ENCODE data around the gene ZNF277.

Gene ZNF277

DNA sequence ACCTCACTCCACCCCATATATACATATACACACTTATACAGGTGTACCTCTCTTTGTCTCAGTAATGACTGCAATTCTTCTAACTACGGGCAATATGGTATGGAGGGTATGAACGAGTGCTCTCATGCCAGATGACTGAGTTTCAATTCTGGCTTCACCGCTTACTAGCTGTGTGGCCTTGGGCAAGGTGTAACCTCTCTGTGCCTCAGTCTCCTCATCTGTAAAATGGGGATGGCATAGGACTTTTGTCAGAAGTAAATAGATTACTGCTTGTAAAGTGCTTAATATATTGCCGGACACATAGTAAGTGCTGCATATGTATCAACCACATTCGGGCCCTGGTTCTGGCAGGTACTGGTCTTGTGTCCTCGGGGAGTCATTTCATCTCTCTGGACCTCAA lies 183.7 kb downstream of the ZNF277 start:
- no peak for DNase-seq (ENCODE audit: low read depth in 1 of 2, low spot score in 1 of 2)

DNA sequence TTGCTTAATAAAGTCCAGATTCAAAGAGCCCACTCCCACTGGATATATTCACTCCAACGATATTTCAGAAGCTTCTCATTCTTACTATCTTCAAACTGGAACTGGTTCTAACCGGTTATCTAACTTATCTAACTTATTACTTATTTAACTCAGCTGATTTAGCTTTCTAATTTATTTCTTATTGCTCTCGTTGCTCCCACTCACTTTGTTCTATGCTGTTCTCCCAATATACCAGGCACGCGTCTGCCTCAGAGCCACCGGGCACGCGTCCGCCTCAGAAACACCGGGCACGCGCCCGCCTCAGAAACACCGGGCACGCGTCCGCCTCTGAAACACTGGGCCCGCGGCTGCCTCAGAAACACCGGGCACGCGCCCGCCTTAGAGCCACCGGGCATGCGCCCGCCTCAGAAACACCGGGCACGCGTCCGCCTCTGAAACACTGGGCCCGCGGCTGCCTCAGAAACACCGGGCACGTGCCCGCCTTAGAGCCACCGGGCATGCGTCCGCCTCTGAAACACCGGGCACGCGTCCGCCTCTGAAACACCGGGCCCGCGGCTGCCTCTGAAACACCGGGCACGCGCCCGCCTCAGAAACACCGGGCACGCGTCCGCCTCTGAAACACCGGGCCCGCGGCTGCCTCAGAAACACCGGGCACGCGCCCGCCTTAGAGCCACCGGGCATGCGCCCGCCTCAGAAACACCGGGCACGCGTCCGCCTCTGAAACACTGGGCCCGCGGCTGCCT lies 184.8 kb downstream of the ZNF277 start:
- DNase-seq (ENCODE audit: low read depth in 1 of 2, low spot score in 1 of 2) = peak; percentile 20 to 46

DNA sequence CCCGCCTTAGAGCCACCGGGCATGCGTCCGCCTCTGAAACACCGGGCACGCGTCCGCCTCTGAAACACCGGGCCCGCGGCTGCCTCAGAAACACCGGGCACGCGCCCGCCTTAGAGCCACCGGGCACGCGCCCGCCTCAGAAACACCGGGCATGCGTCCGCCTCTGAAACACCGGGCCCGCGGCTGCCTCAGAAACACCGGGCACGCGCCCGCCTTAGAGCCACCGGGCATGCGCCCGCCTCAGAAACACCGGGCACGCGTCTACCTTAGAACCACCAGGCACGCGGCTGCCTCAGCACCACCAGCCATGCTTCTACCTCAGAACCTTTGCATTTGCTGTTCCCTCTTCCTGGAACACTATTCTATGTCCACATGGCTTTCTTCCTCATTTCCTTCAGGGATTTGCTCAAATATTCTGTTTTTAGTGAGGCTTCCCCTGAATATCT lies 185.4 kb downstream of the ZNF277 start:
- DNase-seq (ENCODE audit: low read depth in 1 of 2, low spot score in 1 of 2) = peak; percentile 39 to 59
